ENCODE data around the gene PHF20.
A peak's percentile ranks its signal among the peaks of the same experiment; 100 is the strongest.
"Not testable (repeated sequence)": the region's sequence is repeated elsewhere in the genome, so short reads cannot be mapped to it uniquely, and the experiment has no call there.

PHF20 gene

GRCh38 chr20:35738410-35739179 is 33.2 kb upstream of the PHF20 start:
- no peak for DNase-seq (ENCODE audit: low read depth, low spot score)
- peak overlapping the region; percentile 96 for H3K27ac ChIP-seq

- H3K27ac ChIP-seq, result peak overlapping the region; percentile 96
These were observed 32.3 kb upstream of the PHF20 start for GRCh38 chr20:35739294-35740163.

GRCh38 chr20:35741892-35742740 is 29.7 kb upstream of the PHF20 start, which contains the start of gene RBM39:
TSS of gene RBM39 (minus strand) at chr20:35742260. CDS start at chr20:35740874, 1,386 bp downstream.
- H3K27ac ChIP-seq, result peak within 1 kb of the TSS; percentile 96
- peak; percentile 99 for DNase-seq (ENCODE audit: low read depth, low spot score)

More at GRCh38 chr20:35739294-35740163, 32.3 kb upstream of the PHF20 start:
- DNase-seq (ENCODE audit: low read depth, low spot score), result no peak

GRCh38 chr20:35742741-35743523 is 28.9 kb upstream of the PHF20 start:
- DNase-seq (ENCODE audit: low read depth, low spot score), result no peak
- peak overlapping the region; percentile 96 for H3K27ac ChIP-seq

- no peak for DNase-seq (ENCODE audit: low read depth, low spot score)
- peak overlapping the region; percentile 96 for H3K27ac ChIP-seq
These were observed 27.9 kb upstream of the PHF20 start for GRCh38 chr20:35743693-35744491.

GRCh38 chr20:35744492-35744841 is 27.3 kb upstream of the PHF20 start:
- not testable (repeated sequence) for DNase-seq (ENCODE audit: low read depth, low spot score); H3K27ac ChIP-seq

GRCh38 chr20:35750611-35751010 is 21.2 kb upstream of the PHF20 start:
- no peak for DNase-seq (ENCODE audit: low read depth, low spot score)

GRCh38 chr20:35756404-35756803 is 15.4 kb upstream of the PHF20 start:
- H3K27ac ChIP-seq, result no peak overlapping the region
- no peak for DNase-seq (ENCODE audit: low read depth, low spot score)

More at GRCh38 chr20:35750611-35751010, 21.2 kb upstream of the PHF20 start:
- no peak overlapping the region for H3K27ac ChIP-seq

- no peak overlapping the region for H3K27ac ChIP-seq
These were observed 14.6 kb upstream of the PHF20 start for GRCh38 chr20:35757098-35757705.

GRCh38 chr20:35761548-35761947 is 10.3 kb upstream of the PHF20 start:
- DNase-seq (ENCODE audit: low read depth, low spot score); H3K27ac ChIP-seq: not testable (repeated sequence)

More at GRCh38 chr20:35757098-35757705, 14.6 kb upstream of the PHF20 start:
- DNase-seq (ENCODE audit: low read depth, low spot score), result no peak

- H3K27ac ChIP-seq, result no peak overlapping the region
- no peak for DNase-seq (ENCODE audit: low read depth, low spot score)
These were observed 9.4 kb upstream of the PHF20 start for GRCh38 chr20:35762461-35762860.

- not testable (repeated sequence) for DNase-seq (ENCODE audit: low read depth, low spot score)
- H3K27ac ChIP-seq, result peak overlapping the region; percentile 42
These were observed 6.9 kb upstream of the PHF20 start for GRCh38 chr20:35764936-35765335.

GRCh38 chr20:35766843-35767242 is 5.0 kb upstream of the PHF20 start:
- no peak for DNase-seq (ENCODE audit: low read depth, low spot score)
- H3K27ac ChIP-seq, result no peak overlapping the region

- DNase-seq (ENCODE audit: low read depth, low spot score), result no peak
- H3K27ac ChIP-seq, result no peak overlapping the region
These were observed 3.9 kb upstream of the PHF20 start for GRCh38 chr20:35767683-35768481.

- H3K27ac ChIP-seq, result peak overlapping the region; percentile 31
- DNase-seq (ENCODE audit: low read depth, low spot score), result peak; percentile 80
These were observed 2.8 kb upstream of the PHF20 start for GRCh38 chr20:35768731-35769664.

- peak overlapping the region; percentile 66 for H3K27ac ChIP-seq
- DNase-seq (ENCODE audit: low read depth, low spot score), result no peak
These were observed 487 bp upstream of the PHF20 start for GRCh38 chr20:35771367-35771688.

All from epithelial cell of prostate (primary cell).